HG03354 (cell line): Measurements from ENCODE around the gene RHOBTB3.
"Not testable (repeated sequence)": the region's sequence is repeated elsewhere in the genome, so short reads cannot be mapped to it uniquely, and the experiment has no call there.

Experiments used
- ATAC-seq: cut with Tn5 transposase; IDR thresholded peaks from one replicate; pipeline ENCODE4 v1.9.1; 2021; ENCODE audit warnings: mild to moderate bottlenecking; ENCODE audit not compliant: unreplicated experiment, poor library complexity, severe bottlenecking

The RHOBTB3 gene

DNA sequence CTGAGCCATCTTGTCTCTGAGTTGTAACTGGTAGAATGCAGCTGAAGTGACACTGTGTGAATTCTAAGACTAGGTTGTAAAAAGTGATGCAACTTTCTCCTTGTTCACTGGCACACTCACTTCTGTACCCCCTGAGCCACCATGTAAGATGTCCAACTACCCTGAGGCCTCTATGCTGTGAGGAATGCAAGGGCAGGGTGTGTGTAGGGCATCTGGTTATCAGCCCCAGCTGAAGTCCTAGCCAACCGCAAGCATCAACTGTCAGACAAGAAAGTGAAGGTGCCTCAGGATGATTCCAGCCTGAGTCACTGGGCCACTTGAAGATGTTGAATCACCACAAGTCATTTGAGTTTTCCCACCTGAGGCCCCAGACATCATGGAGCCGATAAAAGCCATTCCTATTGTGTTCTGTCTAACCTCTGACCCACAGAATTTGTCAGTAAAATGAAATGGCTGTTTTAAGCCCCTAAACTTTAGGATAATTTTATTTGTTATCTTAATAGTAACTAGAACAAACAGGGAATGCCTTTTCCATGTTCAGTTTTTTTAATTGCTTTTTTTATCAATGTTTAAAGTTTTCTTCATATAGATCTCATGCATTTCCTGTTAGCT lies 18.7 kb upstream of the RHOBTB3 start:
- ATAC-seq: no peak

- ATAC-seq: not testable (repeated sequence)
Measured at GRCh38 chr5:95713246-95713645, 17.9 kb upstream of the RHOBTB3 start.

DNA sequence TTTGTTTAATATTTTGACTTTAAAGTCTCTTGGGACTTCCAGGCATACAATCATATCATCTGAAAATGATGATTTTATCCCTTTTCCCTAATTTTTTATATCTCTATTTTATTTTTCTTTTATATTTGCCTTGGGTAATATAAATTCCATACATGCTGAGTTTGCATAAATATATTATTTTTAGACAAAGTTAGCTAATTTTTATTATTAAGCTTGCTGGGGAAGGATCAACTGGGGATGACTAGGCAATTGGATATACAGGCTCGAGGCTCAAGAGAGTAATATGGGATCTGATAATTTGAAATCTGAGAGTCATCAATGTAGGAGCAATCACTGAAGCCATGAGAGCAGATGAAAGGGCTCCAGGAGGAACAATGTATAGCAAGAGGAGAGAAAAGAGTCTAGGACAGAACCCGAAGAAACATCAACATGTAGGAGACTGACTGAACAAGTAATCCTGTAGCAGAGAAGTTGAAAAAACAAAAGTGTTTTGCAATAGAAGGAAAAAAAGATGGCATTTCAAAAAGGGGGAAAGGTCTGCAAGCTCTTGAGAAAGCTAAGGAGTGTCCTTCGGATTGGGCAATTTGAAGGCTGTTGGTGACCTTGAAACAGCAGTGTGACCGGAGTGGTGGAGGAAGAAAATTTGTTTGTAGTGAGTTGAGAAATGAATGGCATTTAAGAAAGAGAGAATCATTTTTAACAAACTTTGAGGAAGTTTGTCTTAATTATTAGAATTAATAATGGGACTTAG lies 17.0 kb upstream of the RHOBTB3 start:
- no peak for ATAC-seq

DNA sequence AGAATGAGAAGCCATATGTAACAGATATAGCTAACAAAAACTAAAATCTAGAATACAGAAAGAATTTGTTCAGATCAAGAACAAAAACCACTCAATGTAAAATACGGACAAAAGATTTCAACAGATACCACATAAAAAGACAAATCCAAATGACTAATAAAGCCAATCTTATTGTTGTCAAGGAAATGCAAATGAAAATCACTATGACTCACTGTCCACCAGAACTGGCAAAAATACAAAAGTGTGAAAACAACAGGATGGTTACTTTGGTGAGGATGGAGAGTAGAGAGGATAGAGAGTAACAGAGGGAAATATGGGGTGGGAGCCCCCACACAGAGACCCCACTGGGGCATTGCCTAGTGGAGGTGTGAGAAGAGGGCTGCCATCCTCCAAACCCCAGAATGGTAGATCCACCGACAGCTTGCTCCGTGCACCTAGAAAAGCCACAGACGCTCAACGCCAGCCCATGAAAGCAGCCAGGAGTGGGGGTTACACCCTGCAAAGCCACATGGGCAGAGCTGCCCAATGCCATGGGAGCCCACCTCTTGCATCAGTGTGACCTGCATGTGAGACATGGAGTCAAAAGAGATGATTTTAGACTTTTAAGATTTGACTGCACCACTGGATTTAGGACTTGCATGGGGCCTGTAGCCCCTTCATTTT lies 15.2 kb upstream of the RHOBTB3 start:
- peak; percentile 36 for ATAC-seq

- no peak for ATAC-seq
Measured at GRCh38 chr5:95717439-95717838, 13.7 kb upstream of the RHOBTB3 start.

DNA sequence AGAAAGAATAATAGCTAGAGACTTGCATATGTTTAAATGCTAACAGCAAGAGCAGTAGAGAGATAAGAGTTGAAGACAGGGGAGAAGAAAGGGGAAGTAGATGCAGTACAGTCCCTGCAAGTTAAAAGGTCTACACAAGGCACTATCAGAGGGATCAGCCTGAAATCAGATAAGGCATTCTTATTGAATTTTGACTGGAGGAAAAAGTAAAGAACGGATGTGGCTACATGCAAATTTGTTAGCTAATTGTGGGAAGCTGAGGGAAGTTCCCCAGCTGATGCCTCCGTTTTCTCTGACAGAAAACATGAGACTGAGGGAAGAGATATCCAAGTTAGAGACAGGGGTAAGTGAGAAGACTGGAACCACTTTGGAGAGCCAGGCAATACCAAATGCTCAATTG lies 12.9 kb upstream of the RHOBTB3 start:
- ATAC-seq: peak; percentile 85

DNA sequence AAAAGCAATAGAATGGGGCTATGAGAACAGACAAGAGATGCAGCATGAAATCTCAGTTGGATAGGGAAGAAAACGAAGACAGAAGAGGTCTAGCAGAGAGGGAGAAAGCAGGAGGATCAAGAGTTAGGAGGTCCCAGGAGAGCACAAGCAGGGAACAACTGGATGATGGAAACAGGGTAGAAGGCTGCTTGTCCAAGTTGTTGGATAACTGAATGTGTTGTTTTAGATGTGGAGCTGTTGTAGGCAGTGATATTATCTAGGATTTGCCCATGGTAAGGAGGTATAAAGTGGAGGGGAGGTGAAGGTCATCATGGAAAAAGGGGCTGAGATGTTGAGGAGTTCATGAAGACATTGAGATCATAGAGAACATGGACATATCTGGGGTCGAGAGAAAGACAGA lies 12.4 kb upstream of the RHOBTB3 start:
- no peak for ATAC-seq

DNA sequence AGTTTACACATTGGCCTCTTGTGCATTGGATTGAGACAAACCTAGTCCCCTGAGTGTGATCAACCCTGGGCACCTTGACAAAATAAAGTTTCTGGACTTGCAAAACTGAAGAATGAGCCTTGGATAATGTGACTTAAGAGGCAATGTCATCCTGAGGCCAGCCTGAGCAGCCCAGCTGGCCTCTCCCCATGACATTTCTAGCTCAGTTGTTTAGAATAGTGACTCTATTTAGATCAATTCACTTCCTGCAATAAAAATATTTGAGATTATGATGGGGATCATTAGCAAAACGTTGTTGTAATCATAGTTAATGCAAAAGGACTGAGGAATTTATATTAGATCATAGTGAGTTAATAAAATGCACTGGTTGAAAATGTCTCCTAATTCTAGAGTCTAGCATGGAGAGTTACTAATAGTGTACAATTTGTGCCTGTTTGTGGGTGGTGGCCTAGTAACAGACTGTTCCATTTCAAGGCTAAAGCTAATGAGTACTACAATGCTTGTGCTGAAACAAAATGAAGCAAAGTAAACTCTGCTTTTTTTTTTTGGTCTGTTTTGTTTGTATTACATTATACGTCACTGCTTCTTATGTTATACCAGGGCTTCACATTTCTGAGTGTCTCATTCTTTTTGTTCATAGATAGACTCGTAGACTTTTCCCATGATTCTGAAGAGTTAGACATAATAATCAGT lies 10.9 kb upstream of the RHOBTB3 start:
- no peak for ATAC-seq

DNA sequence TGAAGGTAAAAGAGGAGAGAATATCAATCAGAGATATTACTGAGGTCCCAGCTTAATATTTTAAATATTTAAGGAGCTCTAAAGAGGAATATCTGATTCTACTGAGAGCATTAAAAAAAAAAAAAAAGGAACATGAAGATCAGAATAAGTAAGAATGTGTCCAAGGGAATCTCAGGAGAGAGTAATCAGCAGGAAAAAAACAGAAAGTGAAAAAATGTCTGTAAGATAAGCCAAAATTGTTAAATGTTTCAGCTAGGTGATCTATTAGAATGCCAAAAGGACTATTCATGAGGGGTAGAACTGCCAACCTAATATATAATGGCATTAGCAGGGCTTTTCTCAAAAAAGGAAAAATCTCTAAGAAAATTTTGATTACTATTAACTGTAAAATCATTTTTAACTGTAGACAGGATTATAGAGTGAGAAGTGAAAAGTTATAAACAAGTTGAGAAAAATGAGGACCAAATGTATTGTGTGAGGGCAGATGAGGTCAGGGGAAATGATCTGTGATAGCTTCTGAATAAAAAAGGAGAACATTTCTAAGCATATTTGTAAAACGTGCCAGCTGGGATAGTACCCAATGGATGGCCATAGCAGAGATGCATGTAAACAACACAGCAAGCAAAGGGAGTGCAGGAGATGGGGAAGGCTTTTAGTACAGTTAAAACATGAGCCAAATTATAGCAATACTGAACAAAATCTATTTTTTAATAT lies 9.4 kb upstream of the RHOBTB3 start:
- no peak for ATAC-seq

DNA sequence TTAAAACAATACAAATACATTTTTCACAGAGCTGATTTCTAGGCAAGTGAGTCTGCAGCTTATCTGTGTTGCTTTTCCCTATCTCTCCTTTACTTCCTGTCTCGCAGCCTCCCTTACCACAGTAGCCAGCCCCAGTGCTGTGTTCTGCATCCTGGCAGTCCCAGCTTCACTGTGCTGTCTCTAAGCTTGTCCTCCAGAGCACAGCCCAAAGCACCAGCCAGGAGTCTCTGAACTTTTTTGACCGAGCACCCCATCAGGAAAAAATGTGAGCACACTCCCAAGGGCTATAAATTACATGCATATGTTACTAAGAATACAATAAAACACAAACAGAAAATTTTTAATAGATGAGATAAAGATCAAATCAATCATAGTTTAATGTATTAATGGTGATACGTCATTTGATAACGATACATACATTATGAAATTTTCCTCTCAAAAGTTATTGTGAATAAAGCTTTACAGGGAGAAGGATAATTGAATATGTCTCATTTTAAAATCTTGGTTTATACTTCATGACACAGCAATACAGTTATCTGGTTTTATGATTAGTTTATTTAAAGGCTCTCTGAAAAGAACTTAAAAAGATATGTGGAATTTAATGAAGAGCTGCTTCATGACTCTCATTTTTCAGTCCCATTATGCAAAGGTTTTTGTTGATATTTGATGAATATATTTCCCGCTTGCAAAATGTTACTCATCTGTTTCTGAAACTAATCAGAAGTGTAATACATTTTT lies 7.3 kb upstream of the RHOBTB3 start:
- ATAC-seq: no peak

GRCh38 chr5:95725071-95725820 lies 5.9 kb upstream of the RHOBTB3 start:
- no peak for ATAC-seq

- peak; percentile 39 for ATAC-seq
Measured at GRCh38 chr5:95725937-95726810, 5.0 kb upstream of the RHOBTB3 start.

GRCh38 chr5:95726811-95727763 lies 4.0 kb upstream of the RHOBTB3 start:
- ATAC-seq: no peak

- ATAC-seq: peak; percentile 43
Measured at GRCh38 chr5:95727764-95728191, 3.4 kb upstream of the RHOBTB3 start.

DNA sequence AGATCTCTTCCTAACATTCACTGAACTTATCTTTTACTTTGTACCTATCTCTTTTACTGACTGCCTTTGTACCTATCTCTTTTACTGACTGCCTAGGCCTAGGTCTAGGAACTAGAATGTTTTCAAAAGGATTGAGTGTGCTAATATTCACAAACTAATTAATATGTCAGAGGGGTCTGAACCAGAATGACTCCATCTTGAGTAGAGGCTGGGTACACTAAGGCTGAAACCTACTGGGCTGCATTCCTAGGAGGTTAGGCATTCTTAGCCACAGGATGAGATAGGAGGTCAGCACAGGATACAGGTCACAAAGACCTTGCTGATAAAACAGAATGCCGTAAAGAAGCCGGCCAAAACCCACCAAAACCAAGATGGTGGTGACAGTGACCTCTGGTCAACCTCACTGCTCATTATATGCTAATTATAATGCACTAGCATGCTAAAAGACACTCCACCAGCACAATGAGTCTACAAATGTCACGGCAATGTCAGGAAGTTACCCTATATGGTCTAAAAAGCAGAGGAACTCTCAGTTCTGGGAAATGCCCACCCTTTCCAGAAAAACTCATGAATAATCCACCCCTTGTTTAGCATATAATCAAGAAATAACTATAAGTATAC lies 2.5 kb upstream of the RHOBTB3 start:
- ATAC-seq: no peak
